ENCODE measurements around the gene FGFR4. TPM values are rescaled to one million over a fixed set of nuclear protein-coding genes. Genes with fewer than 3 reads are reported as not detected.

Gene FGFR4
- total RNA-seq (2022) (275 and 291 TPM in 2 replicates), Bru-seq, nascent RNA (percentile 84 among the genes with signal in this experiment), BruChase-seq, experiment 1, labeled RNA remaining after a 6-hour chase (percentile 96 among the genes with signal in this experiment), BruChase-seq, experiment 2, labeled RNA remaining after a 2-hour chase (percentile 96 among the genes with signal in this experiment)
- long read RNA-seq, transcript FGFR4-201 (18 exons, 3,122 nt): minor isoform, 14 of 189 reads
- long read RNA-seq, transcript FGFR4-207 (18 exons, 2,638 nt): major isoform, 40 of 189 reads
- long read RNA-seq, partial matches to known transcripts: 63 of 189 reads
- long read RNA-seq, other reads (novel, unspliced or antisense): 71 of 189 reads

DNA sequence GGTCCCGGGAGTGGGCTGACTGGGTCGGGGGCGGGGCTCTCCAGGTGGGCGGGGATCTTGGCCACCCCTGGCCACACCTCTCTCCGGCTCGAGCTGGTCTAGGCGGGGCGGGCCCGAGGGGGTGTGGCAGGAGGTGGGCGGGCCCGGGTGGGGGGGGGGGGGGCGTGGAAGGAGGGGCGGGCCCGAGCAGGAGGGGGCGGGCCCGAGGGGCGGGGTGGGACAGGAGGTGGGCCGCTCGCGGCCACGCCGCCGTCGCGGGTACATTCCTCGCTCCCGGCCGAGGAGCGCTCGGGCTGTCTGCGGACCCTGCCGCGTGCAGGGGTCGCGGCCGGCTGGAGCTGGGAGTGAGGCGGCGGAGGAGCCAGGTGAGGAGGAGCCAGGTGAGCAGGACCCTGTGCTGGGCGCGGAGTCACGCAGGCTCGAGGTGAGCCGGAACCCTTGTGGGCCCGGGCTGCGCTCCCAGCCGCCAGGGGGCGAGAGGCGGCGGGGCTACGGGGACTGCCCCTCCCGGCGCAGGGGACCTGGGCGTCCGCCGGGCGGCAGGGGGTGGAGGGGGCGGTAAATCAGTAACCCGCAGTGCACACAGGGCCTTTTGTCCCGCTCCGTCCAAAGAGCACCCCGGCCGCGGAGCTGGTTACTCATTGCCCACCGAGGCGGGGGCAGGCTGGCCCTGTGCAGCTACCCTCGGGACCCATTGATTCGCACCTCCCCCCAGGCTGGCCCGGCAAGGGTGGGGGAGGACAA, at the start of gene FGFR4:
FGFR4 (plus strand) TSS at position 262 of the 744 bp plus-strand sequence. CDS start 2,688 bp downstream, outside the sequence.
- CTCF ChIA-PET: interaction anchor here (0.6 to 3.4 kb wide), 26 partner anchors 9 to 426 kb away, joined by 3 to 73 read pairs (median 4); partner anchors contain the start of gene PDLIM7
- no peaks in the 10 kb centered on the region for H3K9me3 Mint-ChIP-seq (ENCODE audit: low read depth, unreplicated experiment)
- no peaks in the 10 kb centered on the region for H3K27me3 Mint-ChIP-seq (ENCODE audit: unreplicated experiment)
- peaks cover 45% of the 10 kb centered on the region for H3K36me3 Mint-ChIP-seq (ENCODE audit: insufficient read depth, unreplicated experiment)
- H3K4me1 Mint-ChIP-seq (ENCODE audit: low read depth, unreplicated experiment): peaks cover 42% of the 10 kb centered on the region
- peak; percentile 99 for DNase-seq
- TF ChIP-seq, protein P1, sequence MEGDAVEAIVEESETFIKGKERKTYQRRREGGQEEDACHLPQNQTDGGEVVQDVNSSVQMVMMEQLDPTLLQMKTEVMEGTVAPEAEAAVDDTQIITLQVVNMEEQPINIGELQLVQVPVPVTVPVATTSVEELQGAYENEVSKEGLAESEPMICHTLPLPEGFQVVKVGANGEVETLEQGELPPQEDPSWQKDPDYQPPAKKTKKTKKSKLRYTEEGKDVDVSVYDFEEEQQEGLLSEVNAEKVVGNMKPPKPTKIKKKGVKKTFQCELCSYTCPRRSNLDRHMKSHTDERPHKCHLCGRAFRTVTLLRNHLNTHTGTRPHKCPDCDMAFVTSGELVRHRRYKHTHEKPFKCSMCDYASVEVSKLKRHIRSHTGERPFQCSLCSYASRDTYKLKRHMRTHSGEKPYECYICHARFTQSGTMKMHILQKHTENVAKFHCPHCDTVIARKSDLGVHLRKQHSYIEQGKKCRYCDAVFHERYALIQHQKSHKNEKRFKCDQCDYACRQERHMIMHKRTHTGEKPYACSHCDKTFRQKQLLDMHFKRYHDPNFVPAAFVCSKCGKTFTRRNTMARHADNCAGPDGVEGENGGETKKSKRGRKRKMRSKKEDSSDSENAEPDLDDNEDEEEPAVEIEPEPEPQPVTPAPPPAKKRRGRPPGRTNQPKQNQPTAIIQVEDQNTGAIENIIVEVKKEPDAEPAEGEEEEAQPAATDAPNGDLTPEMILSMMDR (IDR thresholded peaks at IDR 0.05; ENCODE audit: unreplicated experiment): peak; percentile 98
- peak within 1 kb of the TSS; percentile 90 for H3K27ac Mint-ChIP-seq (ENCODE audit: unreplicated experiment)
- no TSS peak for BruUV-seq (replicated peaks)
- intact Hi-C loops (cut with micrococcal nuclease; ENCODE audit: unreplicated experiment): no loop called here
- peak within 1 kb of the TSS; percentile 96 for H3K4me3 Mint-ChIP-seq (ENCODE audit: low read depth, unreplicated experiment)

DNA sequence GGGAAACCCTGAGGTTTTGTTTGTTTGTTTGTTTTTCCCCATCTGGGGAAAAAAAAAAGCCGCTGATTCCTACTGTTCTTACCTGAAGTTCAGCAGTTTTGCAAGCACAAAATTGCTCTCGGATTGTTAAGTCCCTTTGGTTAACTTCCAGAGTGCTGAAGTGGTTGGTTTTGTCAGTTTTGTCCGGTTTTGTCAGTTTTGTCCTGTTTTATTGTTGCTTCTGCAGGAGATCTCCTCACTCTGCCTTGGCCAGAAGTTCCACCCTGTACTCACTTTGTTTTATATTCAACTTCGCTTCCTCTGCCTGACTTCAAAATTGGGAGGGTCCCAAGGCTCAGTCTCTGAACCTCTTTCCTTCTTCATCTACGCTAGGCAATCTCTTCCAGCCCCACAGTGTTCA, 49.8 kb upstream of the FGFR4 start:
- CTCF ChIA-PET: no interaction called here
- intact Hi-C loops (cut with micrococcal nuclease; ENCODE audit: unreplicated experiment): no loop called here
- Mint-ChIP-seq H3K27ac (ENCODE audit: unreplicated experiment) (no peak overlapping the region), H3K36me3 (ENCODE audit: insufficient read depth, unreplicated experiment) (no peaks in the 10 kb centered on the region), H3K4me1 (ENCODE audit: low read depth, unreplicated experiment) (no peaks in the 10 kb centered on the region), H3K4me3 (ENCODE audit: low read depth, unreplicated experiment) (no peak overlapping the region), H3K27me3 (ENCODE audit: unreplicated experiment) (no peaks in the 10 kb centered on the region), H3K9me3 (ENCODE audit: low read depth, unreplicated experiment) (no peaks in the 10 kb centered on the region)
- no peak for DNase-seq
- no TSS peak for BruUV-seq (replicated peaks)
- TF ChIP-seq, protein P1 (IDR thresholded peaks at IDR 0.05; ENCODE audit: unreplicated experiment): no peak

DNA sequence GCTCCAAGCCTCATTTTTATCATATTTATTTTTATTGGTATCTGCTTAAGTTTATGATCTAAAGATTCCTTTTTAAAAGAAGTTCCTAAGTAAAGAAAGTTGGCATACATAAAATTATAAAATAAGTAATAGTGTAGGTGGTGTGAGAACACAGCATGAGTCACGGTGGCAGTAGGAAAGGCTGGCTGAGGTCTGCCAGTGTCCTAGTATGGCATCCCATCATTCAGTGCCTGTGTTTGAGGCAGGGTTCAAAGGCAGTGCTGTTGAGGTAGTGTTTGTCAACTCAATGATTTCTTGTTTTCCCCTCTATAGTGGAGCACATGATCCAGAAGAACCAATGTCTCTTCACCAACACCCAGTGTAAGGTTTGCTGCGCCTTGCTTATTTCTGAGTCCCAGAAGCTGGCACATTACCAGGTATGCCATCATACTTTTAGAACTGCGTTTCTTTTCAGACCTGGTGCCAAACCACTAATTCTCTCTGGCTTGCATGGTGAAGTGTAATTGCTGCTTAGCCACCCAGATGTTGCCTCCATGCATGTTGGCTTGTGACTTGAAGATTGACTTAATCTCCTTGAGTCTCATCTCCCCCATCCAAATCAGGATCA, 45.8 kb upstream of the FGFR4 start:
- Mint-ChIP-seq H3K27me3 (ENCODE audit: unreplicated experiment) (no peaks in the 10 kb centered on the region), H3K4me1 (ENCODE audit: low read depth, unreplicated experiment) (no peaks in the 10 kb centered on the region), H3K9me3 (ENCODE audit: low read depth, unreplicated experiment) (no peaks in the 10 kb centered on the region), H3K36me3 (ENCODE audit: insufficient read depth, unreplicated experiment) (peaks cover 7% of the 10 kb centered on the region), H3K27ac (ENCODE audit: unreplicated experiment) (no peak overlapping the region), H3K4me3 (ENCODE audit: low read depth, unreplicated experiment) (no peak overlapping the region)
- TF ChIP-seq, protein P1 (IDR thresholded peaks at IDR 0.05; ENCODE audit: unreplicated experiment): no peak
- intact Hi-C loops (cut with micrococcal nuclease; ENCODE audit: unreplicated experiment): no loop called here
- CTCF ChIA-PET: no interaction called here
- BruUV-seq (replicated peaks): no TSS peak
- DNase-seq: no peak

DNA sequence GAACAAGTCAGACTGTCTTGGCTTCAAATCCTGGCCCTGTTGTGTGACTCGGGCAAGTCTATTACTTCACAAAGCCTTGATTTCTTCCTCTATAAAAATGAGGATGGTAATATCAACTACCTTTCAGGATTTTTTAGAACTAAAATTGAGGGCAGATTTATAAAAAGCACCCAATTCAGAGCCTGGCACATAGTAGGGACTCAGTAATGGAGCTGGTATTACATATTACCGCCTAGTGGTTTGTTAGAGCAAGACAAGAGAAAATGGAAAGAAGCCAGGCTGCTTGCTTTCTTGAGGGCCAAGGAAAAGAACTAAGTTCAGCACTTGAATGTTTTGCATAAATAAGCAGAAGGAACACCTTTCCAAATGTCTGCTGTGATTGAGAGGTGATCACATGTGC, 44.8 kb upstream of the FGFR4 start:
- no peak overlapping the region for H3K27ac Mint-ChIP-seq (ENCODE audit: unreplicated experiment)
- intact Hi-C loops (cut with micrococcal nuclease; ENCODE audit: unreplicated experiment): no loop called here
- no peak overlapping the region for H3K4me3 Mint-ChIP-seq (ENCODE audit: low read depth, unreplicated experiment)
- BruUV-seq (replicated peaks): no TSS peak
- H3K27me3 Mint-ChIP-seq (ENCODE audit: unreplicated experiment): no peaks in the 10 kb centered on the region
- H3K9me3 Mint-ChIP-seq (ENCODE audit: low read depth, unreplicated experiment): no peaks in the 10 kb centered on the region
- TF ChIP-seq, protein P1 (IDR thresholded peaks at IDR 0.05; ENCODE audit: unreplicated experiment): no peak
- DNase-seq: no peak
- CTCF ChIA-PET: no interaction called here
- H3K4me1 Mint-ChIP-seq (ENCODE audit: low read depth, unreplicated experiment): no peaks in the 10 kb centered on the region
- peaks cover 8% of the 10 kb centered on the region for H3K36me3 Mint-ChIP-seq (ENCODE audit: insufficient read depth, unreplicated experiment)

Measured in Calu3 (cell line).